GM18502 (cell line): ENCODE data around the gene TEKT3.

Source experiments
- ATAC-seq: cut with Tn5 transposase; IDR thresholded peaks from one replicate; pipeline ENCODE4 v1.9.1; 2021; ENCODE audit warnings: mild to moderate bottlenecking; ENCODE audit not compliant: unreplicated experiment, poor library complexity

TEKT3 gene

DNA sequence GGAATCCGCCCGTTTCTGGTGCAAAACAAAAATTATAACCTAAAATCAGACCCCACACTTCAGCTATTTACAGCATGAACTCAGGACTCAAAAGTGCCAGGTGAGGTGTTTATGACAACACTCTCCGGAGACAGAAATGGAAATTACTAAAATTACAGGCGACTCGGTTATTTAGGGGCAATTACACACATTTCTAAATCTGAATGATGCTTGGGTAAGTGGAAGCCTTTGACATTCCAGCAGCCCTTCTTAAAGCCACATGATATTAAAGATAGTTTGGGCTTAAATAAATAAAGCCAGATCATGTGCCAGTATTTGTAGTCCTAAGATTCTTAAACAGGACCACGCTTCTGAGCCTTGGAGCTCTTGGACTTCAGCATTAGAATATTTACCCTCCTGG, 39.6 kb downstream of the TEKT3 start:
- no peak for ATAC-seq

- no peak for ATAC-seq
Observed at GRCh38 chr17:15298176-15298575, 43.2 kb downstream of the TEKT3 start.

DNA sequence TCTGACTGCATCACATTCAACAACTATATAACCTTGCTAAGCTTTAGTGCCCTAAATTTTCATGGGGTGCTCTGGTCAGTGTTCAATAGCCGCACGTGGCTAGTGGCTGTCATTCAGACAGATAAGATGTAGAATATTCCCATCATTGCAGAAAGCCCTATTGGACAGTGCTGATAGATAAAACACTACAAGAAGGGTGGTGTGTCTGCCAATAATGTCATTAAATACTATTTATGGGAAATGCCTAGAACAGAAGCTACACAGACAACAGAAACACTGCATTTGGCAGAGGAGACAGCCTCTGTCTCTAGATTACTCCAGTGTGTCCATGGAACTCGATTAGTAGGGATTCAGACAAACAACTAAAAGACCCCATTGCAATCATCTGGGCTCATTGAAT, 47.8 kb downstream of the TEKT3 start:
- ATAC-seq, result no peak

DNA sequence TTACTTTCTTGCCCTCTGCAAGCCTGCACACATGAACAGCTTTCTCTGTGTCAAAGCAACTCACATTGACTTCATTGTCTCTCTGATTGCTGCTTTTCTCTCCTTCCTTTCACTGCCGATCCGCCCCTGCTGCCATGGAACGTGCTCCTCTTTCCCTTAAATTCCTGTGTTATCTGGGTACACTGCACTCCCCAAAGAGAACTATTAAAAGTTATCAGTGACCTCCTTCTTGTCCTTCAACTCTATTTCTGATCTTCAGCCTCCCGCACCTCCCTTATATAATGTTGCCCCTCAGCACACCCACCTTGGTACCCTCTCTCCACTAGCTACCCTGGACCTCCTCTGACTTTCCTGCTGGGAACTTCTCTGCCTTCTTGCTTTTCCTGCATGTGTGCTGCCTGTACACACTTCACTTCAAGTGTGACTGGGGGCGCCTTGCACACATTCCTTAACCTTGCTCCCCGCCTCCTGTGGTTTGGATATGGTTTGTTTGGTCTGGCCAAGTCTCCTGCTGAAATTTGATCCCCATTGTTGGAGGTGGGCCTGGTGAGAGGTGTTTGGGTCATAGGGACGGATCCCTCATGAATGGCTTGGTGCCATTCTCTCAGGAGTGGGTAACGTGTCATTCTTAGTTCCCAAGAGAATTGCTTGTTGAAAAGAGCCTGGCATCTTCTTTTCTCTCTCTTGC, 49.6 kb downstream of the TEKT3 start:
- ATAC-seq, result no peak

- ATAC-seq, result no peak
Observed at GRCh38 chr17:15290605-15291004, 50.8 kb downstream of the TEKT3 start.

GRCh38 chr17:15289285-15290183, 51.9 kb downstream of the TEKT3 start:
- no peak for ATAC-seq

DNA sequence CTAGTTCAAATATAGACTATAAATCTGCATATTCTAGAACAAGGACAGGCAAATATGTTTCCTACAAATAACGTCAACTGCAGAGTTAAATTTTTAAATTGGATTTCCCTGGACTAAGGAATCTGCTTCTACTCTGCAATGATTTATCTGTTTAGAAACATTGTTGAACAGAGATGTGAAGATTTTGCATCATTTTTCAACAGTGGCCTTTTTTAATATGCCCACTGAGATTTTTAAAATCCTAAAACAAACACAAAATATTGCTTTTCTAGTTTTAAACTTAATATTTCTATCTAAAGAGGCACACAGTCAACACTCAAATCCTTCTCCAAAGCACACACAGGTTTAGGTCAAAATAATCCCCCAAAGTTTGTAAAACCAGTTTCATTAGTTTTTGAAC, 52.5 kb downstream of the TEKT3 start:
- no peak for ATAC-seq

GRCh38 chr17:15287538-15288267, 53.7 kb downstream of the TEKT3 start:
- ATAC-seq, result no peak

DNA sequence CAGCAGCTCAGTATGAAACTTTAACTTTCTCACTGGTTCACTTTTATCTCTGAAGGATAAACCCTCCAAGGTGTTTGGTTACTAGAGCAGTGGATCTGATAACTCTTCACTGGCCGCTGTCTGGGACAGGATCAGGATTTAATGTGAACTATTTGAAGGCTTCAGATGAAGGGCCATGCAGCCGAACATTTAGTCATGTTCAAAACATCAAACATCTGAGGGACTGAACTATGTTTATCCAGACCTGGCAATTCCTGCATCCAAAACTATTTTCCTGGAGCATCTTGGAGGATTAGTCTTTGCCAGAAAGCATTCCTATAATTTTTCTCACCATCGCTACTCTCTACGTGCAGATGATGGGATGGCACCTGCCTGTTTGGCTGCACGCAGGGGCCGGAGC, 55.9 kb downstream of the TEKT3 start:
- no peak for ATAC-seq

DNA sequence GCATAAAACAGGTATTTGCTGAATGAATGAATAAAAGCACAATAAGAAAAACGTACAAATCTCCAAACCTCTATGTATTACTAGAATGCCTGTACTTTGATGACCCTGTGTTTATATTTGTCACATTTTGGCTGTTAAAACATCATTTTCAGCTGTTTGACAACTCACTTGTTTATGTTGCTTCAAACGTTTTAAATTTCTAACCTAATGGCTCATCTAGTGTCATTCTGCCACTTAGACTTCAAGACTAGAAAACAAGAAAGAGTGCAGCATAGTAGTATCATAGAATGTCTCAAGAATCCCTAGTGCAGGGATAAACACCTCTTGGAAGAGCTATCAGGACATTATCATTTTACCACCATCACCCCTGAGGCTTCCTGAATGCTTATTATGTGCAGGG, 56.9 kb downstream of the TEKT3 start:
- no peak for ATAC-seq

DNA sequence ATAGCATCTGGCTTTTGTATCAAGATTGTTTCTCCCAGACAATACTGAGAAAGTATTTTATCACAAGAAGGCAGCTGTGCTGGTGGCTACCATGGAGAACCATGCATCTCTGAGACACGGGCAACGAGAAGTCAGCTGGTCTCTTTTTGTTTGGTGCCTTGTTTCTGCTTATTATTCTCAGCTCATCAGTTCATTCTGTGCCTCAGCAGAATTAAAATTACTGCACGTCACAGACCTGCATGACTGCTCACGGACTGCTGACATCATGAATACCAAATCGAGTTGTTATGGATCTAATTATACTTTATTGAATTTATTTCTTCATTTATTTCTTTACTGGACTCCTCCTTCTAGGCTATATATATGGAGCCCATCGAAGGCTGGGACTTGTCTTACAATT, 57.3 kb downstream of the TEKT3 start:
- ATAC-seq, result no peak

DNA sequence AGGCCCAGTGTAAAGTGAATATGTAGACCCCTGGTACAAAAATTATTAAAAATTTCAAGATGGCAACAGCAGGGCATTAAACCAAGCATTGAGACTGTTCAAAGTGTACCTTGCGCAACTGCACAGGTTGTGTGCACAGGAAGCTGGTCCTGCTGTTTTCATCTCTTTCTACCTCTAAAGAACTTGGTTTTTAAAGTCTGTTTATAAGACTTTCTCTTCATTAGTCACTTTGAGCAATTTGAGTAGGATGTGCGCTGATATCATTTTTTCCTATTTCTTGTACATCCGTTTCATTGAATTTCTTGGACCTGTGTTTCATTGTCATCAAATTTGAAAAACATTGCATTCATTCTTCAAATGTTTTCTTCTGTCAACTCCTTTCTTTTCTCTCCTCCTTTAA, 59.5 kb downstream of the TEKT3 start:
- ATAC-seq, result no peak

GRCh38 chr17:15278924-15279477, 62.4 kb downstream of the TEKT3 start:
- ATAC-seq, result no peak

DNA sequence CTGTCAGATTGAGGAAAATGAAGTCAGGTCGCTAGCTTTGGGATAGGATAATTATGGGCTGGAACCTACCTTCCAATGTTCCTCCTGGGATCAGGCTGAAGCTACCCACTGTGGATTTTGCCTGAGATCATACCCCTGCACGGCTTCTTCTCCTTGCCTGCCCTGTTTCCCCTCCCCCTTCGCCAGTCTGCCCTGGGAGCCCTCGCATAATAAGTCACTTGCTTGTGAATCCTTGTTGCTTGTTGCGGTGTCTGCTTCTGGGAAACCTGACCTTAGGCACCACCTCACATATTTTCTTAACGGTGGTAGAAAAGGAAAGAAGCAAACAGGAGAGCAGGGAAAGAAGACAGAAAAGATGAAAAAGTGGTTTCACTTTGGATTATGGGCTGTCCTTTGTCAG, 63.0 kb downstream of the TEKT3 start:
- ATAC-seq, result no peak

GRCh38 chr17:15274017-15274416, 67.4 kb downstream of the TEKT3 start:
- ATAC-seq, result no peak

GRCh38 chr17:15273141-15273793, 68.1 kb downstream of the TEKT3 start:
- no peak for ATAC-seq

- ATAC-seq, result no peak
Observed at GRCh38 chr17:15271741-15272140, 69.7 kb downstream of the TEKT3 start.

DNA sequence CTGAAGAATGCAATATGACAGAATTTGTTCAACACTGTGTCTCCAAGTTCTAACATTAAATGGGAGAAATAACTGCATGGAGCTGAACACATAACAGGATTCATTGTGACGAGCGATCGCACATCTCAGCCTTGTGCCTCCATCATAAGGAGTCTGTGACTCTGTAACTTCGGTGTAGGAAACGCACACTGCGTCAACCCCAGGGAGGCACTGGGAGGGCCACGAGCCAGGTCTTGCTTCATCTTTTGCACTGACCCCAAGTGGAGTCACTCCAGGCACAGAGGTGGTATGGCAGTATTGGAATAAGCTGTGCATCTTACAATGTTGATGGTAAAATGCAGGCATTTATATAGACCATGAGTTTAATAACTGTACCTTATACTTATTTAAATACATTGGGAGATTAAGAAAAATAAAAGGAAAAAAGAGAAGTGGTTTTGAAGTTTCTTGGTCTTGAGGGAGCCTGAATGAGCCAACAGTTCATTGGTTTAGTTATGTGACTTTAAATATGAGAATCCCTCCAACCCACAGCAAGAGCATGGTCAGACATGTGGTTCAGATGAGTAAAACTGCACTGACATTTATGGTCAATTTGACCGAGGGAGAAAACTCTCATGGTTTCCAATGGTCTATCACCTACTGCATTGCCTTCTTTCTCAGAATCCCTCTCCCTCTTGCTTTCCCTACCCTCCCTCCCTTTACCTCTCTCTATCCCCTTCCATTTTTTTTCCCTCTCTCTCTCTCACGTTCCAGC, 70.6 kb downstream of the TEKT3 start:
- no peak for ATAC-seq

DNA sequence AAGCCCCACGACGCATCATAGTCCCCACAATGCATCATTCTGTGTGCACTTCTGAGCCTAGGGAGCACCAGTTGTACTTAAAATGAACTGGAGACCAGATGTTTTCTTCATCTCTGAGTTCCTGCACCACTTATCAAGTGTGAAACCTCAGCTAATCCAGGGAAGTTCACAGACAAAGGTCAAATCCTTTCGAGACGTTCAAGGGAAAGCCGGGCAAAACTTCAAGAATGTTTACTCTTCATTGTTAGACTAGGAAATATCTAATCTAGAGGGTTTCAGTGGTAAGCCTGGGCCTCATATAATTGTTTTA, 71.7 kb downstream of the TEKT3 start:
- no peak for ATAC-seq
